ENCODE measurements around the gene FOXI1. TPM values are rescaled to one million over a fixed set of nuclear protein-coding genes. Genes with fewer than 3 reads are reported as not detected.

FOXI1 gene
- total RNA-seq = not detected

DNA sequence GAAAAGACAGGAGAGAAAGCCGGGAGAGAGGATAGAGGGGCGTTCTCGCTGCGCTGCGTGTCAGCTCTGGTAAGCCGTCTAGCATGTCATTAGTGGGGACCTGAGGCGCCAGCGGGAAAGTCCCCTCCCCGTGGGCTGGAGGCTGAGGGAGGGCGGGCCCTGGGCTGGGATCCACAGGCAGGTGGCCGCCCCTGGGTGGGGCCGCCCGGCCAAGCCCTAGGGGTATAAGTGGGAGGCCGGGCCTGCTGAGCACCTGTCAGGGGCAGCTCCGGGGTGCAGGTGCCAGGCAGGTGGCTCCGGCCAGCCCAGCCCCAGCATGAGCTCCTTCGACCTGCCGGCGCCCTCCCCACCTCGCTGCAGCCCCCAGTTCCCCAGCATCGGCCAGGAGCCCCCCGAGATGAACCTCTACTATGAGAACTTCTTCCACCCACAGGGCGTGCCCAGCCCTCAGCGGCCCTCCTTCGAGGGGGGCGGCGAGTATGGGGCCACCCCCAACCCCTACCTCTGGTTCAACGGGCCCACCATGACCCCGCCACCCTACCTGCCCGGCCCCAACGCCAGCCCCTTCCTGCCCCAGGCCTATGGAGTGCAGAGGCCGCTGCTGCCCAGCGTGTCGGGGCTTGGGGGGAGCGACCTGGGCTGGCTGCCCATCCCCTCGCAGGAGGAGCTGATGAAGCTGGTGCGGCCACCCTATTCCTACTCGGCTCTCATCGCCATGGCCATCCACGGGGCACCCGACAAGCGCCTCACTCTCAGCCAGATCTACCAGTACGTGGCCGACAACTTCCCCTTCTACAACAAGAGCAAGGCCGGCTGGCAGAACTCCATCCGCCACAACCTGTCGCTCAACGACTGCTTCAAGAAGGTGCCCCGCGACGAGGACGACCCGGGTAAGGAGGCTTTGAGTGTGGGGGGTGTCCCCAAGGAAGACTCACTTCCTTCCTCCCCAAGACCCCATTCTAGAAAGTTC is at the start of gene FOXI1:
Gene FOXI1 (plus strand): TSS at position 256 of the 970 bp plus-strand sequence. CDS start 61 bp downstream, at position 317.
- CTCF ChIA-PET = no interaction called here
- POLR2A ChIA-PET = no interaction called here

DNA sequence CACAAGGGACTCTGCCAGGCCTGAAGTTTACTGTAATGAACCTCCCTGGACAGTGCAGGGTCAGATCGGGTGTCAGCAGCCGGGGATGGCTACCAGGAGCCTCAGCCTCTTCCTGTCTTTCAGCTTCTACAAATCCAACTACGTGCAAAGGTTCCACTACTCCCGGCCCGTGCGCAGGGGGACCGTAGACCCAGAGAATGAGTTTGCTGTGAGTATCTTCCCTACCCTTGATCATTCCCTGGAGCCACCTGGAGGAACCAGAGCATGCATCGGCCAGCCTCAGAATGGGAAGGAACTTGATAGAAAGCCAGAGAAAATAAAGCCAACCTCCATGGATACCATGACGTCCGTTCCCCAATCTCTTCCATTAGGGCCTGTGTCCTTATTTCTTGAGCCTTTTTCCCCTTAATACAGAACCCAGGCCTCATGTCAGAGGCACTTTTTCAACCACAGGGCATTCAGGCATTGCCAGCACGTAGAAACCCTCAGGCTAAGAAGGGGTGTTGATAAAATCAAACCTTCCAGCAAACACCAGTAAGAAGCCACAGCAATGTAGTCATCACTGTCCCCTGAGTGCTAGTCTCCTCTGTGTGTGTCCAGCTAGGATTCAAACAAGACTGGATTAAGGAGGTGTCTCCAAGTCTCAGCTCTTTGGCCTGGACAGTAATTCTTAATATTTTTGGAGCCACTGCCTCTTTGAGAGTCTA is 49.0 kb upstream of the FOXI1 start:
- CTCF ChIA-PET = interaction anchor here (1.2 kb wide), 1 partner anchor 14 kb away, joined by 3 read pairs; no protein-coding TSS in a partner anchor

DNA sequence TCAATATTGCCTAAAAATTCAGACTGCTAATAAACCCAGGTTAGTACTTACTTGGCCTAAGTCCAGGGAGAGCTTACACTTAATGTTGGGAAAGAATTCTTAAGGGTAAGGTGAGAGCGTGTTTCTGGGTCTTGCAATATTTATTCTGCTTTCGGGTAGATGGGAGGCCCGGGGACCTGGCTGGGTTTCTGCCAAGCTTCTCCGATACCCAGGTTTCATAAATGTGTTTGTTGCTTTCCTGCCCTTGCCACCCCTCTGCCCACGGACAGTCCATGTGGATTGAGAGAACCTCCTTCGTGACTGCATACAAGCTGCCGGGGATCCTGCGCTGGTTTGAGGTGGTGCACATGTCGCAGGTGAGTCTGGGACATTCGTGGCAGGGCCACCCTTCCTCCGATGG is 48.4 kb upstream of the FOXI1 start:
- ChIA-PET CTCF (interaction anchor here (1.2 kb wide), 1 partner anchor 14 kb away, joined by 3 read pairs; no protein-coding TSS in a partner anchor), POLR2A (no interaction called here)

More for the DNA sequence above, 49.0 kb upstream of the FOXI1 start:
- POLR2A ChIA-PET = no interaction called here

DNA sequence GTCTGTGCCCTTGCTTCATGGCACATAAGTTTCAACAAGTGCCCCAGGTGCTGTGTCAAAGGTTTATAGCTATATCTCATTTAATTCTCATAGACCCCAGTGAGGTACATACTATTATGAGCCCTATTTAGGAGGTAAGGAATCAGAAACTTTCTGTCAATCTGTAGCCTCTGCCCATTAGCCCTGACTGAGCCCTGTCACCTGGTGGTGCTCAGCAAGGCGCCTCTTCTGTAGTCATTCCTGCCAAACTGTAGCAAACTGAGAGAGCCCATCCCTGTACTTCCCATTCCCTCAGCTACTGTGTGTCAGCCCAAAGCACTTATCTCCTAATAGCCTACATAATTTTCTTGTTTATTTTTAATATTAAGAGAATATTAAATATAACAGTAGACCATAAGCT is 46.5 kb upstream of the FOXI1 start:
- ChIA-PET CTCF (no interaction called here), POLR2A (no interaction called here)

DNA sequence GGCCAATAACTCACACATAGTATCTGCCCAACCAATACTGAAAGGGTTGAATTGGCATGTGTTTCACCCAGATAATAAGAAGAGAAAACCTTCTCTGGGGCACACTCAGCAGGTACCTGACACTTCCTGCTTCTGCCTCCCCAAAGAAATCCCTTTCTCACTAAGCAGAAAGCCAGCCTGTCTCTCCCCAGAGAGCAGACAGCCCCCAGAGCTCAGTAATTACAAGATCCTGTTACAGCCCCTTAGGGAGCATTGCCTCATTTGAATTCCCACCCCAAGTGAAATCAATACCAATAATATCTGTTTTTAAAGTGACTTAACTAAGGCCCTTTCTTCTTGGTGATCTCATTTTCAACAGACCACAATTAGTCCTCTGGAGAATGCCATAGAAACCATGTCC is 38.5 kb upstream of the FOXI1 start:
- POLR2A ChIA-PET = no interaction called here
- CTCF ChIA-PET = no interaction called here

DNA sequence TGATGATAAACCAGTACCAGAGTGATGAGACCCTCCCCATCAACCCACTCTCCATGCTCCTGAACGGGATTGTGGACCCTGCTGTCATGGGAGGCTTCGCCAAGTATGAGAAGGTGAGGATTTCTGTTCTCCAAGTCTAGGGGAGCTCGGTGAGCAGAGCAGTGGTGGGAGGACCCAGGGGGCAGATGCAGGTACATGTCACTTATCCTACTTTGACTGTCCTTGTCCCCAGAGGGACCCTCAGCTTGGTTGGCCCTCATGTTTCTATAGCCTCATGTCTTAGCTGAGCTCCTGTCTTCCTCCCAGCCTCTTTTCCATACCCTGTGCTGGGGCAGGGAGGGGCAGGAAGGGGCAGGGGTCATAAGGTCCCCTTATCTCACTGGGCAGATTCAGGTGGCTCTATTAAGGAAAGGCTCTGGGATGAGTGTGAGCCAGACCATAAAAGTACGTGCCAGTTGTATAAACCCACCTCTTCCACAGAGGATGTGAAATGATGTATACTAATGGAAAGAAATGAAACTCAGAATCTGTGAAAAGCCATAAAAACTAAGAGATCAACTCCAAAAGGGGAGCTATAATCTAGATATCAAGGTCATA is 38.0 kb upstream of the FOXI1 start:
- POLR2A ChIA-PET = no interaction called here
- CTCF ChIA-PET = interaction anchor here (0.7 kb wide), 1 partner anchor 11 kb away, joined by 3 read pairs; no protein-coding TSS in a partner anchor

DNA sequence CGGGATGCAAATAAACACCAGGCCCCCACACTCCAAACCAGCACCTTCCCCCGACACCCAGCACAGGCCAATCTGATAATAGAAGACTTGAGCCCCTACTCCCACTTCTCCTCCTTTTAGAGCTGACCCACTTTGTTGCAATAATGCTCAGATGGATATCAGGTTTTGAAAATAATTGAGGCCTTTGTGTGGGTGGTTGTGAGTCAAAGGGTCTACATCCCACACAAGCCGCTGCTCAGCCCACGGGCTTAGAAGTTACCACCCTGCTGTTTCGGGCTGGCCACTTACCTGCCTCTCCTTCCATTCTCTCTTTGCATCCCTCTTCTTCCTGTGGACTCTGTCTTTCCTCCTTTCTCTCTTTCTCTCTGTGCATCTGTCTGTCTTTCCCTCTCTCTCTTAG is 36.2 kb upstream of the FOXI1 start:
- POLR2A ChIA-PET = no interaction called here
- CTCF ChIA-PET = no interaction called here

DNA sequence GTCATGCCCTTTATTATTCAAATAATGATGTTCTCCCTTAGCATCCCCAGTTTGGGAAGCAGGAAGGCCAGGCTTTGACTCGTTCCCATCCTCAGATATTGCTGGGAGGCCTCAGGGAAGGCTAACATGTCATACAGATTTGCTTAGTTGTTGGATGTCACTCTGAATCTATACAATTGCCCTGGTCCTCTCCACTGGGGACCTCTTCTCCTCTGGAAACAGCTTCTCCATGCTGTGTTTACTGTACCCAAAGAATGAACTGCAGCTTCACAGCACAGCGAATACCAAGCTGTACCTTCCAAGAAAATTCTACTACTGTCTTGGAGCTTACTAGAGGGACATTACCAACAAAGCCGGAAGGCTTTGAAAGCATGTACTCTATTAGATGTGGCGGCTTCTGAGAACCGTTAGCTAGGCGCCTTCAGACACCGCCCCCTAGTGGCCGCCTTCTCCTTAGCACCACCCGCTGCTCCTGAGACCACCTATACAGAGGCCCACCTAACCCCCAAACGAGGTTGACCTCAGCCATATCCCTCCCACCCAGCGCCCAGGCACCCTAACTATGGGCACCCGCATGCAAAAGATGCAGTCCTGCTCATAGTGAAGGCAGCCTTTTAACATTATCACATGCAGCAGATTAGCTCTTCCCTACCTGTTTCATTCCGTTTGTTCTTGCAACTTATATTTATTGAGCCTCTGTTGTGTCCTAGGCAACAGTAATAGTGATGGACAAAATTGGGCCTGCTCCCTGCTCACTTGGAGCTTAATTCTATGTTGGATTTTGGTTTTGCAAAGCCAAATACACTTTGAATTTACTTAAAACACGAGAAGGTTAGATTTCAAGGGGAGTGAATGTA is 34.9 kb upstream of the FOXI1 start:
- POLR2A ChIA-PET = no interaction called here
- CTCF ChIA-PET = interaction anchor here (0.8 to 1.3 kb wide), 3 partner anchors 13 to 162 kb away, joined by 3 read pairs; partner anchors contain the start of gene C5orf58

DNA sequence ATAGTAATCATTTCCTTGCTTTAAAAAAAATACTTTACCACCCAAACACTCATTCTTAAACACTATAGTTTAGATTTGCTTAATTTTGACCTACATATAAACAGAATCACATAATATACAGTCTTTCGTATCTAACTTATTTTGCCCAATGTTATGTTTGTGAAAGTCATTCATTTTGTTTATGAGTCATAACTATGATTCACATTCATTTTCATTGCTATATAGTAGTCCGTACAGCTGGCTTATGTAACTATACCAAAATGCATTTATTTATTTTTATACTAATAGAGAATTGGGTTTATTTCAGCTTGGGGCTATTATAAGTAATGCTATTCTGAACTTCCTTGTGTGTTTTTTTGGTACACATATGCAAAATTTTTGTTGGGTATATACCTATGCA is 33.9 kb upstream of the FOXI1 start:
- ChIA-PET POLR2A (no interaction called here), CTCF (interaction anchor here (1.3 kb wide), 1 partner anchor 14 kb away, joined by 3 read pairs; no protein-coding TSS in a partner anchor)

DNA sequence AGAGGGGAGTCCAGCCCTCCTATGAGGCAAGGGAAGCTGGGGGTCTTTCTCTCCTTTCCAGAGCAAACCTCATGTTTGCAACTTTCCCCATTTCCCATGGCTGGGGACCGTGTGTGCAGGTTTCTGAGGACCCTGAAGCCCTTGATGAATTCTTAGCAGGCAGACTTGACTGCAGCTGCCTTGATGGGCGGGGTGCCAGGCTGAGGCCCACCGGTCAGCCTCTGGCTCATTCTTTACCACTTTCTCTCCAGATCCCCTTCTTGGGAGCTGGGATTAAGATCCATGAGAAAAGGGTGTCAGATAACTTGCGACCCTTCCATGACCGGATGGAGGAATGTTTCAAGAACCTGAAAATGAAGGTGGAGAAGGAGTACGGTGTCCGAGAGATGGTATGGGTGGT is 30.0 kb upstream of the FOXI1 start:
- CTCF ChIA-PET = interaction anchor here (0.6 kb wide), 1 partner anchor 19 kb away, joined by 4 read pairs; no protein-coding TSS in a partner anchor
- POLR2A ChIA-PET = no interaction called here

DNA sequence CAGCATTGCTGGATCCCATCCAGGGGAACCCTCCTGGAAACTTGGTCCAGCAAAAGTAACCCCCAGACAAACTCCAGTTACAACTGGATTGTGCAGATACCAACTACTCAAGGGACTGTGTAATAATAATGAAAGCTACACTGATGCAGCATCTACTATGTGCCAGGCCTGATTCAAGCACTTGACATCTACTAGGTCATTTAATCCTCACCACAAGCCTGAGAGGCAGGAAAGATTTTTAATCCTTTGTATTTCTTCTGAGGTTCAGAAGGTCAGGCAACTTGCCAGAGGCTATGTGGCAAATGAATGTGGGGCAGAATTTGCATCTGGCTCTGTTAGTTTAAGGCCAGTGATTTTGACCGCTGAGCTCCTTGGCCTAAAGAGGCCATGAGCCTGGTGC is 29.5 kb upstream of the FOXI1 start:
- ChIA-PET POLR2A (no interaction called here), CTCF (no interaction called here)

DNA sequence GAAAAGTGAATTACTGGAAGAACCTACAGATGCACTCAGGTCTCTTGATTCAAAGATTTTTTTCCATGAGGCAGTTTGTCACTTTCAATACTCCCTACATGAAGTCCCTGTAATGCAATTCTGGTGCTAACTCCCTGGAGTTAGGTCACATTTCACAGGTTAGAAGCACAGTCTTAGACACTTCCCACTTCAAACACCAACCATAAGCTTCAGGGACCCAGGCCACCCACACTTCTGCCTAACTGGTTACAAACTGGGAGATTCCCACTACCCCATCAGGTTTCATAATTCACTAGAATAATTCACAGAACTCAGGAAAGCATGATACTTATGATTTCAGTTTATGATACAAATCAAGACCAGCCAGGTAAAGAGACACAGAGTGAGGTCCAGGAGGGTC is 29.0 kb upstream of the FOXI1 start:
- ChIA-PET POLR2A (no interaction called here), CTCF (no interaction called here)

DNA sequence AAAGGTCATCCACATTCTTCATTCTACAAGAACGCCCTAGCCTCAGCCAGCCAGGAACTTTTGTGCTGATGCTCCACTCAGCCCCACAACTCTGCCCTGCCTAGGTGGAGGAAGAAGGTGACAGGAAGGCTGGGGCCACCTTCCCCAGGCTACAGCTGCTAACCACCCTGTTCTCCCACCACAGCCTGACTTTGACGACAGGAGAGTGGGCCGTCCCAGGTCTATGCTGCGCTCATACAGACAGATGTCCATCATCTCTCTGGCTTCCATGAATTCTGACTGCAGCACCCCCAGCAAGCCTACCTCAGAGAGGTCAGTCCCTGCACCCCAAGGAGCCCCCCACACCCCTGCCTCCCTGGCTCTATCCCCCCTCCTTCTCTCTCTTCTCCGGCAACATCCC is 28.2 kb upstream of the FOXI1 start:
- CTCF ChIA-PET = no interaction called here

DNA sequence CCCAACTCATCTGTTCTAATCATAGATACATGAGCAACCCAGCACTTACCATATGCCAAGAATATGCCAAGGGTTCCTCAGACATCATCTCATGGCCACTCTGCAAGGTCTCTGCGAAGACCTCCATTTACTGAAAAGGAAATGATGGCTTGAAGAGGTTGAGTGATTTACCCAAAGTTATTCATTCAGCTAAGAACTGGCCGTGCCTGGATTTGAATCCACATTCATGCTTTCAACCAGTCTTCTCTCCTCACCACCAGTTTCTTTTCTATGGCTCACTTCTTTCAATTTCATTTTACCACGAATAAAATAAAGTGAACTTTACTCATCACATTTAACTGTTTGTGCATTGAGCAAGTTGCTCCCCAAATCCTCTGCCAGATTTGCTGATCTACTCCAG is 27.2 kb upstream of the FOXI1 start:
- CTCF ChIA-PET = interaction anchor here (0.8 kb wide), 1 partner anchor 11 kb away, joined by 3 read pairs; no protein-coding TSS in a partner anchor
- POLR2A ChIA-PET = no interaction called here

More for the DNA sequence above, 28.2 kb upstream of the FOXI1 start:
- POLR2A ChIA-PET = no interaction called here

DNA sequence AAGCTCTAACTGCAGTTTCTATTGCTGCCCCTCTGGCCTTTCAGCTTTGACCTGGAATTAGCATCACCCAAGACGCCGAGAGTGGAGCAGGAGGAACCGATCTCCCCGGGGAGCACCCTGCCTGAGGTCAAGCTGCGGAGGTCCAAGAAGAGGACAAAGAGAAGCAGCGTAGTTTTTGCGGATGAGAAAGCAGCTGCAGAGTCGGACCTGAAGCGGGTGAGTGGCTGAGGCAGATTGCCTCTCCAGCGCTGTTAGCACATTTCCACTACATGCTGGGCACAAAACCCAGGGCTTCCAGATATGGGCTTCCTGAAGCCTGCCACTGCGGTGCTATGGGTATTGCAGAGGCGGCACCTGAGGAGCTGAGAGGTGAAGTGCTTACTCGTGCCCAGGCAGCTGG is 26.8 kb upstream of the FOXI1 start:
- CTCF ChIA-PET = interaction anchor here (0.8 kb wide), 1 partner anchor 11 kb away, joined by 3 read pairs; no protein-coding TSS in a partner anchor
- POLR2A ChIA-PET = no interaction called here

DNA sequence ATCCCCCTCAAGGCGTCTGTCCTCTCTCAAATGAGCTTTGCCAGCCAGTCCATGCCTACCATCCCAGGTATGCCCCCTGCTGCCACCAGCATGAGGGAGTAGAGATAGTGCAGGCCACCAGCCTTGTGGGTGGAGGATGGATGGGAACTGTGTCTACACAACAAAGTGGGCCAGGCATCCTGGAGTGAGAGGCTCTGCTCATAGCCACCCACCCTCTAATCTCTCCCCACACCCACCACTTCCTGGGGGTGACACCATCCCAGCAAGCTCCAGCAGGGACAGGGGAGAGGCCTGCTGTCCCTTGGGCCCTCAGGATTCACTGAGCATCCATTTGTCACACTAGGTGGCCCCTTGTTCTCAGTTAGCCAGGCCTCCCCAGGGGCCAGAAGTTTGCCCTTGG is 25.5 kb upstream of the FOXI1 start:
- POLR2A ChIA-PET = no interaction called here
- CTCF ChIA-PET = no interaction called here

DNA sequence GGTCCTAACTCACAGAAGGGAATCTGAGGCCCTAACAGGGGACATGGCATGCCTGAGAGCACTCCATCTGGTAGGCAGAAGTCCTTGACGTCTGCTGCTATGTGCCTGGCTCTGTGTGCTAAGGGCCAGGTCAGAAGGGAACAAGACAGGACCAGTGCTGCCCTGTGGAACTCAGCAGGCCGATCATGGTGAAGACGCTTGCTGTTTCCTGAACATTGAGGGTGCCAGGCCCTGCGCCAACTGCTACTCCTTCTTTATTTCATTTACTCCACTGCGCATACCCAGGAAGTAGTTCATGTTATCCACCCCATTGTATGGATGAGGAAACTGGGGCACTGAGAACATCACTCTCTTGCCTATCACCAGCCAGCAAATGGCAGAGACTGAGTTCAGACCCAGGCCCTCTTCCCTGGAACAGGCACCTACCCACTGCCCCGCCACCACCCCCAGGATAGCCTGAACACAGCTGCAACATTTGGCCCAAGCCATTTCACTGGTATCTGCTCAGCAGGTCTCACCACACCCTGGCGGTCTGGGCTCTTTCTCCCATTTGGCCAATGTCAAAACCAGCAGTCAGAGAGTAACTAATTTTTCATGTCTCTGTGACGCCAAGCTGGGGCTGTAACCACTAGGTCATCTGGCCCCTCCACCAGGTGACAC is 24.8 kb upstream of the FOXI1 start:
- CTCF ChIA-PET = no interaction called here
- POLR2A ChIA-PET = no interaction called here

DNA sequence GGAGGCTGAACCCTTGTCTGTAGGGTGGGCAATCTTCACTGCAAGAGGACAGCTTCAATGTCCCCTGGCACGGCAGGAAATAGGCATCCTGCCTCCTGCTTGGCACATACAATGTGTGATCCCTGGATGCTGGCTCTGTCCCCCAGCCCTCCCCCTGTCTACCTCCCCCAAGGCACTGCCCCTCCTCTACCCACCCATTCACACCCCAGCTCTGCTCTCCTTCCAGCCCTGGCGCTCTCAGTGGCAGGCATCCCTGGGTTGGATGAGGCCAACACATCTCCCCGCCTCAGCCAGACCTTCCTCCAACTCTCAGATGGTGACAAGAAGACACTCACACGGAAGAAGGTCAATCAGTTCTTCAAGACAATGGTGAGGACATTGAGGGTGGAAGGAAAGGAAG is 24.1 kb upstream of the FOXI1 start:
- ChIA-PET CTCF (no interaction called here), POLR2A (no interaction called here)

DNA sequence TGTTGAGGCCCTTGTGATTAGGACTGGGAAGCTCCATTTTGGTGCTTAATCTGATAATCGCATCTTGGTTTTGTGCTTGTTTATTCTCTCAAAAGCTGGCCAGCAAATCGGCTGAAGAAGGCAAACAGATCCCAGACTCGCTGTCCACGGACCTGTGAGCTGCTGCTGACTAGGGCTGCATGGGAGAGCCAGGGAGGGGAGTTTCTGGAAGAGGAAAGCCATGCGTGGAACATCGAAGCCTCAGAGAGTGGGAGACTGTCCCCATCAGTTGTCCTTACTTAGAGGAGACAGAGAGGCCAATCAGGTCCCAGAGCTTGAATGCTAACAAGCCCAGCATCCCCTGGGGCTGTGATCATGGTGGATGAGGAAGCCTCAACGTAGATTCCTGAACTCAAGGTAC is 23.0 kb upstream of the FOXI1 start:
- ChIA-PET POLR2A (no interaction called here), CTCF (no interaction called here)
